Pons (tissue), 1 donor: ENCODE results near the gene C11orf86.
"Not testable (repeated sequence)": the region's sequence is repeated elsewhere in the genome, so short reads cannot be mapped to it uniquely, and the experiment has no call there.

ENCODE experiments used
- DNase-seq: peaks from one replicate; pipeline ENCODE4 v3.0.0-alpha.2; 2016; ENCODE audit warnings: low spot score

C11orf86 gene, protein sequence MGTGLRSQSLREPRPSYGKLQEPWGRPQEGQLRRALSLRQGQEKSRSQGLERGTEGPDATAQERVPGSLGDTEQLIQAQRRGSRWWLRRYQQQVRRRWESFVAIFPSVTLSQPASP

GRCh38 chr11:66974724-66975404 lies at the start of gene C11orf86:
C11orf86 (plus strand) TSS chr11:66975304; CDS start chr11:66975363, 59 bp downstream.
- no peak for DNase-seq

DNA sequence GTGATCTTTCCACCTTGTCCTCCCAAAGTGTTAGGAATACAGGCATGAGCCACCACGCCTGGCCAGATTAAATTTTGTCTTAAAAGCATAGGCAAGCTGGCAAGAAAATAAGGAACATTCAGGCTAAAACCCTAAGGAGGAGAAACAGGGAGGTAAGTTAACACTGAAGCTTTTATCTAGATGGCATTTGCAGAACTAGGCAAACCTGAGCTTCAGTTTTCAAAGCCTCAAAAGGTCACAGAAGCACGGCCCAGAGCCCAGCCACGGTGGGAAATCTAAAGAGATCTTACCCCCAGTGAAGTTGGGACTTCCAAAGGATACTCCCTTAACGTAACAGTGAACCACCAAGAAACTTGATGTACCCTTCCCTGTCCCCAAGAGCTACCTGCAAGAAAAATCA lies 45.4 kb upstream of the C11orf86 start:
- DNase-seq: no peak

- no peak for DNase-seq
These were observed 42.6 kb upstream of the C11orf86 start for GRCh38 chr11:66932543-66932942.

DNA sequence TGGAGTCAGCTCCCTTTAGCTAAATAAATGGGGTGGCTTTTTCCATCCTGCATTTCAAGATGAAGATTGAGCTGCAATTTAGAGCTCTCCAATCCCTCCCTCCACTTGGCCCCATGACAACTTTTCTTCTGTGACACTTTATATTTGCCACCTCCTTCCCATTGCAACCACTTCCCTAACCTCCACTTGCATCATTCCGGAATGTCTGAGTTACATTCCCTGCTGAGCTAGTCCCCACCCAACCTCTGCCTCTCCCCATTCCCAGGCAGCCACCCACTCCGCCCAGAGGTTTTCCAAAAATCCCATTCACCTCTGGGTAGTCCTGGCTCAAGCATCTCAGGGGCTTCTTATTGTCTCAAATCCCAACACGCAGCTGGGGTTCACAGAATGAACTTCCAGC lies 41.6 kb upstream of the C11orf86 start:
- DNase-seq: no peak

DNA sequence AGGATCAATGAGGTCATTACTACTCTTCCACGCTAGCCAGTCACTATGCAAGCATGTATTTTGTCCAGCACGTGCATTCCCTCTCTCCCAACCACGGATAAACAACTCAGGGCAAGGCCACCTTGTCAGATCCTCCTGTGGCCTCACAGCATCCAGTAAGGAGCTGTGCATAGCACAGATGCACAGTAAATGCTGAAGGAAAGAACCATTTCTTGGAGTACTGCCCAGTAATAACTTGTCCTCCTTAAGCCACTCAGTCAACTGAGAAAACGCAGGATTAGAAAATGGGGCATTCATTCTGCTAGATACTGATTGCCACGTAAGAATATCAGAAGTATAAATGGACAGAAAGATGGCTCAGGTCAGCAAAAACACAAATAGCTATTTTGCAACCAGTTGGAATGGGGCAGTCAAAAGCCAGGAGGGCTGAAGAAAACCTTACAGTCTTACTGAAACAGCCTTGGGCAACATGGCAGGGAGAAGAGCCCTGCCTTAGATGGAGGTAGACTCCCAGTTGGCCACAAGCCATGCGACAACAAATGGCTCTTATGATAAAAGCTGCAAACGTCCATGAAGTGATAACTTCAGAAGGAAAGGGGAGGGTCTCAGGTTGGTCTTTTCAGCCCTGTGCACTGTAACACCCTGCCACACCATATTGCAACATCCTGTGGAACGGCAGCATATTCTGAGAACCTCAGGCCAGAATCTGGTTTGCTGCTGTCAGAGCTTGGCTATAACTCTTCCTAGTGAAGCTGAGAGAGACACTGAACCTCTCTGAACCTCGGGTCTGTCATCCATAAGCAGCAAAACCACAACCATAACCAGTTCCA lies 39.9 kb upstream of the C11orf86 start:
- DNase-seq: no peak

- no peak for DNase-seq
These were observed 38.8 kb upstream of the C11orf86 start for GRCh38 chr11:66936311-66936711.

- no peak for DNase-seq
These were observed 37.8 kb upstream of the C11orf86 start for GRCh38 chr11:66937193-66937733.

GRCh38 chr11:66938582-66939135 lies 36.4 kb upstream of the C11orf86 start:
- no peak for DNase-seq

GRCh38 chr11:66950112-66950535 lies 25.0 kb upstream of the C11orf86 start:
- DNase-seq: peak; percentile 43

DNA sequence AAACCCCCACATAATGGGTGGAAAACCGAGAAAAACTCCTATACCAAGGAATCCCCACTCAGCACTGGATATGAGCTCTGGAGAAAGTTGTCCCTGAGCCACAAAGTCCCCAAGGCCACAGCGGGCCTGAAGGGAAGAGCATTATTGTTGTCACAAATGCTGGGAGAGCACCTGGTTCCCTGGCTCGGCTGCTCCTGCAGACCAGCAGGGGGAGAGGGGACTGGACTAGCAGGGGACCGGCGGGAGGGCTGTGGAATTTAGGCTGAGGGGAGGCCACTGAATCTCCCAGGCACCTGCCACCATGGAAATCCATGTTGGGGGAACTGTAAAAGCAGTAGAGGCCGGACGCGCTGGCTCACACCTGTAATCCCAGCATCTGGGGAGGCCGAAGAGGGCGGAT lies 24.0 kb upstream of the C11orf86 start:
- no peak for DNase-seq

DNA sequence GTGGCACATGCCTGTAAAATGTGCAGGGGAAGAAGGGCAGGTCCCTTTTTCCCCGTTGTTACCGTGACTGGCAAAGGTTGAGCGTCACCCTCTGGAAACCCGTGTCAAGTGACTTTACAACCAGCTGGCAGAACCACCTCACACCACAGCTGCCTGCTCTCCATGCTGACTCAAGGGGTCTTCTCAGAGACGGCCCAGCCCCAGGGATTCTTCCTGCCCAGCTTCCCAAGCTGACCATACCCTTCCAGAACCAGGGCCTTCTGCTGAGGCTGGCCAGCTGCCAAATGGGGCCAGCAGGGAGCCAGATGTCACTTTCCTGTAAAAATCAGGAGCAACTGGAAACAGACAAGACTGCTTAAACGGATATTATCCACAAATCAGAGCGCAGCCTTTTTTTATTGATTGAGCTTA lies 23.2 kb upstream of the C11orf86 start:
- DNase-seq: no peak

GRCh38 chr11:66953081-66953833 lies 21.8 kb upstream of the C11orf86 start:
- no peak for DNase-seq

- DNase-seq: peak; percentile 37
These were observed 18.3 kb upstream of the C11orf86 start for GRCh38 chr11:66956689-66957290.

GRCh38 chr11:66957971-66958231 lies 17.2 kb upstream of the C11orf86 start:
- DNase-seq: no peak

DNA sequence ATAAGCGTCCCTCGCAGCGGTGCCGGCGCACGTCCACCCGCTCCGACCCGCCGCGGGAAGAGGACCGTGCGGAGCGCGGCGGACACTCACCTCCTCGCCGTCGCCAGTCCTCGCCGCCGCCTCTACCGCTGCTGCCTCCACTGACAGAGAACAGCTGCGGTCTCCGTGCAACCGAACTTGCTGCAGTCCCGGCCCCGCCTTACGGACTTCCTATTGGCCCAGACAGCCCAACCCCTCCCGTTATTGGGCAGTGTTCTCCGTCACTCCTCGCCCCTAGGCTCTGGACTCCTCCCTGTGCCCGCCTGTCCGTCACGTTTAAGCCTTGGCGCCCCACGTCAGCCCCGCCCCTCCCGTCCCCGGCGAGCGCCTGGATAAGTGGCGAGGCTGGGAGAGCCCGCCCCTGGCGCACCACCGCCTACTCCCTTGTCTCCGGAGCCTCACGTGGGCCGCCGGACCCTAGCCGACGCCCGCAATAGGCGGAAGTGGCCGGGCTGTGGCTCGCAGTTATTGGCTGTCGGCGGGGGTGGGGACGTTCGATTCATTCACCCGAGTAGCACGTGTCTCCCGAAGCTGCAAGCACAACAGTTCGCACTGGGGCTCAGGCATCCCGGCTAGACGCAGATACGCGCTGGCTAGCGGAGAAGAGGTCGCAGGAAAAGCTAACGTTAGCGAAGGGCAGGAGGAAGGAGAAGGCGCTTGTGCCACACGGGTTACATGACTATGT lies 16.7 kb upstream of the C11orf86 start, which contains the start of gene PC:
TSS of gene PC (minus strand) at position 152 of the 724 bp plus-strand sequence. CDS start 86,224 bp downstream, outside the sequence.
- peak; percentile 99 for DNase-seq

DNA sequence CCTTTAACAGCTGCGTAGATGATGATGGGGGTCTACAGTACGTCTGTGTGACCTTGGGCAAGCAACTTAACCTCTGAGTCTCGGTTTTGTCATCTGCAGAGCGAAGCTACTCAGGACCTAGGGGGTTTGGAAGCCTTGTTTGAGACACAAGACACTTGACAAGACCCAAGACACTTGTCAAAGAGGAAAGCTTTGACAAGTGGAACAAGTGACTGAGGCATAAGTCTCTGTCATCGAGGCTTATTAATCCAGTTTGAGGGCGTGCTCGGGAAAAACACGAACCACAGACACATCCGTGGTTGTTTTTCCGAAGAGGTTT lies 16.2 kb upstream of the C11orf86 start:
- DNase-seq: no peak

GRCh38 chr11:66961691-66962213 lies 13.4 kb upstream of the C11orf86 start:
- DNase-seq: not testable (repeated sequence)

DNA sequence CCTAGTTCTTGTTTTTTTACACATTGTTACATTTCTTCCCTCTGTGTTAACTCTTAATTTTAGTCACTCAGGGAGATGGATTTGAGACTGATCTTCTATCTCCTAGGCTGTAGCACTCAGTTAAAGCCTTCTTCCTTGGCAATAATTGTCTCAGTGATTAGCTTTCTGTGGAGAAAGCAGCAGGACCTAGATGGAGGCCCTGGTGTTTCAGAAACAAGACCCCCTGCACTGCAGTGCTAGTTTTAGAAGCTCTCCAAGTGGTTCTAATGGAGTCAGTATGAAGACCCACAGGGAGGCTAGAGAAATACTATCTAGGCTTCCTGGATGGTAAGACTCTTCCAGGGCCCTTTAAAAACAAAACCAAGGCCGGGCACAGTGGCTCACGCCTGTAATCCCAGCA lies 12.9 kb upstream of the C11orf86 start:
- DNase-seq: no peak

DNA sequence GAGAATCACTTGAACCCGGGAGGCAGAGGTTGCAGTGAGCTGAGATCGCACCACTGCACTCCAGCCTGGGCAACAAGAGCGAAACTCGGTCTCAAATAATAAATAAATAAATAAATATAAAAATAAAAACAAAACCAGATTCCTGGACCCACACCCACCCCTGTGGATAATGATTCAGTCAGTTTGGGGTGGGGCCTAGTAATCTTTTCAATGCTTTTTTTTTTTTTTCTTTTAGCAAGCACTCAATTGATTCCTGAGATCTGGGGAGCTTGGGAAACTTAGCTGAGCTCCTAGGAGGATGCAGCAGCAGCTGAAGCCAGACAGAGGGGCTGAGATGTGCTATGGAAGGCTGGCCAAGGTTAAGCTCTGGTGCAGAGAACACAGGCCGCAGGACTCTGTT lies 12.3 kb upstream of the C11orf86 start:
- DNase-seq: no peak

DNA sequence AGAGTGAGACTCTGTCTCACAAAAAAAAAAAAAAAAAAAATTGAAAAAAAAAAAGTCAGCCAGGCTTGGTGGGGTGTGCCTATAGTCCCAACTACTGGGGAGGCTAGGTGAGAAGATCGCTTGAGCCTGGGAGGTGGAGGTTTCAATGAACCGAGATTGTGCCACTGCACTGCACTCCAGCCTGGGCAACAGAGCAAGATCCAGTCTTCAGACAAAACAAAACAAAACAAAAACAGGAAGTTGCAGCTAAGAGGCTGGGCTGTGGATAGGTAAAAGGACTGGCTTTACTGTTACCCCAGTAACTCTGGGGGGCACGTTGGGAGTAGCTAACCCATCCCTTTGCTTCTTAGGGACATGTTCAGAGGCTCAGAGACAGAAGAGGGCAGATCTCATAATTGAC lies 10.6 kb upstream of the C11orf86 start:
- no peak for DNase-seq

- DNase-seq: no peak
These were observed 8.8 kb upstream of the C11orf86 start for GRCh38 chr11:66966351-66966750.
